Liver (tissue), 9 donors: ENCODE data around the gene KLHDC8A. TPM values are rescaled to one million over a fixed set of nuclear protein-coding genes. Genes with fewer than 3 reads are reported as not detected.

Source experiments
- DNase-seq: peaks from one replicate; pipeline ENCODE4 v3.0.0-alpha.2; 2017; ENCODE audit warnings: low spot score
- H3K27ac ChIP-seq, 2 donors: one replicate each; pipeline ENCODE4 v1.7.0; 2013; ENCODE audit warnings: inconsistent platforms in 2 of 2, low read length in 2 of 2, control low read depth in 1 of 2, low read depth in 1 of 2, mild to moderate bottlenecking in 1 of 2
- H3K27me3 ChIP-seq, 4 donors: one replicate each; pipeline versions ENCODE4 v1.6.1 to v1.7.0; 2013; ENCODE audit warnings: low read length in 3 of 4, inconsistent platforms in 1 of 4, mild to moderate bottlenecking in 1 of 4, moderate library complexity in 1 of 4; ENCODE audit not compliant: control insufficient read depth in 4 of 4, insufficient read depth in 4 of 4
- H3K36me3 ChIP-seq, 4 donors: one replicate each; pipeline versions ENCODE4 v1.6.1 to v1.7.0; 2013; ENCODE audit warnings: low read length in 3 of 4, mild to moderate bottlenecking in 3 of 4, low read depth in 1 of 4, moderate library complexity in 1 of 4; ENCODE audit not compliant: control insufficient read depth in 4 of 4, insufficient read depth in 3 of 4
- H3K4me1 ChIP-seq, 4 donors: one replicate each; pipeline versions ENCODE4 v1.6.1 to v1.7.0; 2013; ENCODE audit warnings: low read length in 3 of 4, mild to moderate bottlenecking in 3 of 4, moderate library complexity in 1 of 4; ENCODE audit not compliant: control insufficient read depth in 4 of 4, insufficient read depth in 4 of 4
- H3K4me3 ChIP-seq, 3 donors: one replicate each; pipeline versions ENCODE4 v1.6.1 to v1.7.0; 2013; ENCODE audit warnings: low read length in 3 of 3, control low read depth in 1 of 3, low read depth in 1 of 3, mild to moderate bottlenecking in 1 of 3
- H3K9ac ChIP-seq, 2 donors: one replicate each; pipeline ENCODE4 v1.7.0; 2013; ENCODE audit warnings: low read length in 2 of 2, mild to moderate bottlenecking in 2 of 2, moderate library complexity in 2 of 2, control low read depth in 1 of 2, low read depth in 1 of 2
- H3K9me3 ChIP-seq, 4 donors: one replicate each; pipeline versions ENCODE4 v1.6.1 to v1.7.0; 2013; ENCODE audit warnings: low read length in 3 of 4; ENCODE audit not compliant: control insufficient read depth in 4 of 4
- ATF3 ChIP-seq: IDR thresholded peaks from 2 replicates; pipeline ENCODE4 v1.6.1; 2016; ENCODE audit warnings: antibody characterized with exemption
- CTCF ChIP-seq: fragments of 150-350 bp; IDR thresholded peaks from 2 replicates; pipeline ENCODE4 v1.5.1; 2017; ENCODE audit warnings: improper control_type of control experiment, low read depth, low read length; ENCODE audit not compliant: missing input control
- EGR1 ChIP-seq, 2 donors: IDR thresholded peaks; 2 replicates each; pipeline ENCODE4 v1.6.1; 2016 to 2018; ENCODE audit warnings: antibody characterized with exemption in 2 of 2, low read depth in 2 of 2
- FOXA1 ChIP-seq: IDR thresholded peaks from 2 replicates; pipeline ENCODE4 v1.6.1; 2016; ENCODE audit warnings: antibody characterized with exemption
- FOXA2 ChIP-seq: IDR thresholded peaks from 2 replicates; pipeline ENCODE4 v1.6.1; 2016; ENCODE audit warnings: antibody characterized with exemption
- GABPA ChIP-seq, 2 donors: IDR thresholded peaks in 1 of 2; conservative IDR thresholded peaks in 1 of 2; 2 replicates each; pipeline ENCODE4 v1.6.1; 2016; ENCODE audit warnings: antibody characterized with exemption in 2 of 2, mild to moderate bottlenecking in 1 of 2, moderate library complexity in 1 of 2
- HNF4A ChIP-seq, 2 donors: conservative IDR thresholded peaks; 2 replicates each; pipeline ENCODE4 v1.6.1; 2016; ENCODE audit warnings: antibody characterized with exemption in 2 of 2, mild to moderate bottlenecking in 2 of 2
- HNF4G ChIP-seq: IDR thresholded peaks from 2 replicates; pipeline ENCODE4 v1.6.1; 2016; ENCODE audit warnings: antibody characterized with exemption
- JUND ChIP-seq, 2 donors: IDR thresholded peaks; 2 replicates each; pipeline ENCODE4 v1.6.1; 2016; ENCODE audit warnings: antibody characterized with exemption in 2 of 2
- MAX ChIP-seq: IDR thresholded peaks from 2 replicates; pipeline ENCODE4 v1.6.1; 2016; ENCODE audit warnings: antibody characterized with exemption
- NR2F2 ChIP-seq: IDR thresholded peaks from 2 replicates; pipeline ENCODE4 v1.6.1; 2016; ENCODE audit warnings: antibody characterized with exemption
- RAD21 ChIP-seq, 2 donors: IDR thresholded peaks; 2 replicates each; pipeline ENCODE4 v1.6.1; 2016; ENCODE audit warnings: antibody characterized with exemption in 2 of 2, mild to moderate bottlenecking in 2 of 2
- RXRA ChIP-seq, 2 donors: IDR thresholded peaks; 2 replicates each; pipeline ENCODE4 v1.6.1; 2017 to 2018; ENCODE audit warnings: antibody characterized with exemption in 2 of 2, mild to moderate bottlenecking in 1 of 2
- TAF1 ChIP-seq: conservative IDR thresholded peaks from 2 replicates; pipeline ENCODE4 v1.6.1; 2016; ENCODE audit warnings: antibody characterized with exemption, mild to moderate bottlenecking
- YY1 ChIP-seq: IDR thresholded peaks from 2 replicates; pipeline ENCODE4 v1.6.1; 2016; ENCODE audit warnings: antibody characterized with exemption, mild to moderate bottlenecking
- WGBS: extraction: QIAGEN DNeasy Blood & Tissue Kit; methylation state at CpG from one replicate; pipeline ENCODE4 v1.1.7; 2013; 5-methylcytosine and 5-hydroxymethylcytosine counted together
- polyA plus RNA-seq, 2 donors: library from polyadenylated mRNA; stranded (reverse) in 1 of 2; unstranded in 1 of 2; fragments of 200-250 nt in 1 of 2; fragments of >200 nt in 1 of 2; fragmentation: Nextera tagmentation in 1 of 2; extraction: Ambion mirVana in 1 of 2; gene quantifications; one replicate each; pipeline versions ENCODE4 v1.2.1 to v1.2.3, GENCODE V29; 2013 to 2015
- total RNA-seq, 2 donors: library from RNA; depleted of rRNA; stranded (reverse); fragments of >200 nt; gene quantifications; one replicate each; pipeline ENCODE4 v1.2.3, GENCODE V29; 2014
- TF ChIP-seq, protein P1 (sequence below): IDR thresholded peaks from 2 replicates; pipeline ENCODE4 v1.6.1; 2016; ENCODE audit warnings: antibody characterized with exemption
- TF ChIP-seq, protein P2 (sequence below): IDR thresholded peaks from 2 replicates; pipeline ENCODE4 v1.6.1; 2016; ENCODE audit warnings: antibody characterized with exemption, mild to moderate bottlenecking
- donor health status: healthy.
- donor health status: healthy.
- donor health status: healthy.
- donor health status: healthy.
- donor health status: healthy.

KLHDC8A gene
- total and polyA plus RNA-seq, 4 donors: 0.02 to 0.05 TPM; not detected in 2

DNA sequence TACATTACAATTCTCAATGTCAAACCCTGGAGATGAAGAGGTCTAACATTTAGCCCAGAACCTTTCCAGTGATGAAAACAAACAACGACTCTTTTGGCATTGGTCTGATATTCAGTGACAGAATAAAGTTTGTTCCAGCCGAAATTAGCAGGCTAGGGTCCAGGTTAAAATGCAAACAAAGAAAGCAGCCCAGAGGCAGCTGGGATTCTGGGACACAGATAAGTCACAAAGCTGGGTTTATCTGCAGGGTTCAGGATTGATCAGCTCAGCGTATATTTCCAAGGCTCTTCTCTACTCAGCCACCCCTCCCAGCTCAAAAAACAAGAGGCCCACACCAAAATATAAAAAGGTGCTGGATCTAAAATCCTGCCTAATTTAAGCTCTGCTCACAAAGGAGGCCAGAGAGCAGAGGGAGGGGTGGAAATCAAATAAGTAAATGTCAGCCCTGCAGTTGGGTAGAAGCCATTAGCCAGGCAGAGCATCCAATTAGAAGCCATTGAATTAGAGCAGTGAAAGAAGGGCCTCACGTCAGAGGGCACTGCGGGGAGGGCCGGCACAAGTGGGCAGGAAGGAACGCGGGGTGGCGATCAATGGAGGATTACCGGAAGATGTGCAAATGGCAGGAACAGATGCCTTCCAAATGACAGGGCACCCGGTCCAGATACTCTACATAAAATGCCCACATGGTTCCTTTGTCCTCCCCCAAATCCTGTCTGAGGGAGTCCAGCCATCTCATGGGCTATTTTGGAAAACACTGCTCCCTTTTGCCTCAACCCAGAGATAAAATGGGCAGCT lies 3.2 kb upstream of the KLHDC8A start:
- TF ChIP-seq GABPA (IDR thresholded peaks at IDR 0.05 in 1 of 2, conservative IDR thresholded peaks at IDR 0.05 in 1 of 2) (no peak), TAF1 (no peak), EGR1 (IDR thresholded peaks at IDR 0.05; ENCODE audit: low read depth in 2 of 2) (no peak), CTCF (no peak), YY1 (no peak), FOXA2 (no peak), ATF3 (no peak), FOXA1 (no peak), NR2F2 (no peak), RXRA (IDR thresholded peaks at IDR 0.05) (no peak), RAD21 (IDR thresholded peaks at IDR 0.05) (no peak), HNF4G (no peak), JUND (IDR thresholded peaks at IDR 0.05) (no peak), MAX (no peak), HNF4A (conservative IDR thresholded peaks at IDR 0.05) (no peak)
- TF ChIP-seq, protein P1, sequence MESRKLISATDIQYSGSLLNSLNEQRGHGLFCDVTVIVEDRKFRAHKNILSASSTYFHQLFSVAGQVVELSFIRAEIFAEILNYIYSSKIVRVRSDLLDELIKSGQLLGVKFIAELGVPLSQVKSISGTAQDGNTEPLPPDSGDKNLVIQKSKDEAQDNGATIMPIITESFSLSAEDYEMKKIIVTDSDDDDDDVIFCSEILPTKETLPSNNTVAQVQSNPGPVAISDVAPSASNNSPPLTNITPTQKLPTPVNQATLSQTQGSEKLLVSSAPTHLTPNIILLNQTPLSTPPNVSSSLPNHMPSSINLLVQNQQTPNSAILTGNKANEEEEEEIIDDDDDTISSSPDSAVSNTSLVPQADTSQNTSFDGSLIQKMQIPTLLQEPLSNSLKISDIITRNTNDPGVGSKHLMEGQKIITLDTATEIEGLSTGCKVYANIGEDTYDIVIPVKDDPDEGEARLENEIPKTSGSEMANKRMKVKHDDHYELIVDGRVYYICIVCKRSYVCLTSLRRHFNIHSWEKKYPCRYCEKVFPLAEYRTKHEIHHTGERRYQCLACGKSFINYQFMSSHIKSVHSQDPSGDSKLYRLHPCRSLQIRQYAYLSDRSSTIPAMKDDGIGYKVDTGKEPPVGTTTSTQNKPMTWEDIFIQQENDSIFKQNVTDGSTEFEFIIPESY: no peak
- TF ChIP-seq, protein P2, sequence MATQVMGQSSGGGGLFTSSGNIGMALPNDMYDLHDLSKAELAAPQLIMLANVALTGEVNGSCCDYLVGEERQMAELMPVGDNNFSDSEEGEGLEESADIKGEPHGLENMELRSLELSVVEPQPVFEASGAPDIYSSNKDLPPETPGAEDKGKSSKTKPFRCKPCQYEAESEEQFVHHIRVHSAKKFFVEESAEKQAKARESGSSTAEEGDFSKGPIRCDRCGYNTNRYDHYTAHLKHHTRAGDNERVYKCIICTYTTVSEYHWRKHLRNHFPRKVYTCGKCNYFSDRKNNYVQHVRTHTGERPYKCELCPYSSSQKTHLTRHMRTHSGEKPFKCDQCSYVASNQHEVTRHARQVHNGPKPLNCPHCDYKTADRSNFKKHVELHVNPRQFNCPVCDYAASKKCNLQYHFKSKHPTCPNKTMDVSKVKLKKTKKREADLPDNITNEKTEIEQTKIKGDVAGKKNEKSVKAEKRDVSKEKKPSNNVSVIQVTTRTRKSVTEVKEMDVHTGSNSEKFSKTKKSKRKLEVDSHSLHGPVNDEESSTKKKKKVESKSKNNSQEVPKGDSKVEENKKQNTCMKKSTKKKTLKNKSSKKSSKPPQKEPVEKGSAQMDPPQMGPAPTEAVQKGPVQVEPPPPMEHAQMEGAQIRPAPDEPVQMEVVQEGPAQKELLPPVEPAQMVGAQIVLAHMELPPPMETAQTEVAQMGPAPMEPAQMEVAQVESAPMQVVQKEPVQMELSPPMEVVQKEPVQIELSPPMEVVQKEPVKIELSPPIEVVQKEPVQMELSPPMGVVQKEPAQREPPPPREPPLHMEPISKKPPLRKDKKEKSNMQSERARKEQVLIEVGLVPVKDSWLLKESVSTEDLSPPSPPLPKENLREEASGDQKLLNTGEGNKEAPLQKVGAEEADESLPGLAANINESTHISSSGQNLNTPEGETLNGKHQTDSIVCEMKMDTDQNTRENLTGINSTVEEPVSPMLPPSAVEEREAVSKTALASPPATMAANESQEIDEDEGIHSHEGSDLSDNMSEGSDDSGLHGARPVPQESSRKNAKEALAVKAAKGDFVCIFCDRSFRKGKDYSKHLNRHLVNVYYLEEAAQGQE: no peak
- H3K36me3 ChIP-seq: no peaks in the 10 kb centered on the region

More for the DNA sequence above, 3.2 kb upstream of the KLHDC8A start:
- Histone ChIP-seq H3K9me3 (no peaks in the 10 kb centered on the region), H3K4me1 (no peaks in the 10 kb centered on the region), H3K4me3 (no peak overlapping the region), H3K9ac (no peak overlapping the region), H3K27ac (no peak overlapping the region), H3K27me3 (peaks cover 0 to 13% (median 5%) of the 10 kb centered on the region in 4 donors)
- 49% methylated on average over 11 of the region's 11 CpGs for WGBS
- no peak for DNase-seq
